Esophagus squamous epithelium (tissue), 4 donors: Measurements from ENCODE around the gene GPR12.

Experiments
- POLR2A ChIP-seq, 4 donors: fragments of 450-650 bp; IDR thresholded peaks; one replicate each; pipeline ENCODE4 v1.6.1; 2017; ENCODE audit warnings: antibody characterized with exemption in 4 of 4, mild to moderate bottlenecking in 4 of 4, moderate library complexity in 3 of 4
- TF ChIP-seq, protein P1 (sequence below), 6 experiments: fragments of 450-650 bp in 4 of 6; fragments of 200-600 bp in 2 of 6; sonication (generic) in 2 of 6; IDR thresholded peaks; one replicate each; pipeline ENCODE4 v1.5.1; 2016 to 2019; ENCODE audit warnings: antibody characterized with exemption in 6 of 6, mild to moderate bottlenecking in 4 of 6, moderate library complexity in 4 of 6

GRCh38 chr13:26784704-26785639 is 24.4 kb upstream of the GPR12 start:
- TF ChIP-seq, protein P1, sequence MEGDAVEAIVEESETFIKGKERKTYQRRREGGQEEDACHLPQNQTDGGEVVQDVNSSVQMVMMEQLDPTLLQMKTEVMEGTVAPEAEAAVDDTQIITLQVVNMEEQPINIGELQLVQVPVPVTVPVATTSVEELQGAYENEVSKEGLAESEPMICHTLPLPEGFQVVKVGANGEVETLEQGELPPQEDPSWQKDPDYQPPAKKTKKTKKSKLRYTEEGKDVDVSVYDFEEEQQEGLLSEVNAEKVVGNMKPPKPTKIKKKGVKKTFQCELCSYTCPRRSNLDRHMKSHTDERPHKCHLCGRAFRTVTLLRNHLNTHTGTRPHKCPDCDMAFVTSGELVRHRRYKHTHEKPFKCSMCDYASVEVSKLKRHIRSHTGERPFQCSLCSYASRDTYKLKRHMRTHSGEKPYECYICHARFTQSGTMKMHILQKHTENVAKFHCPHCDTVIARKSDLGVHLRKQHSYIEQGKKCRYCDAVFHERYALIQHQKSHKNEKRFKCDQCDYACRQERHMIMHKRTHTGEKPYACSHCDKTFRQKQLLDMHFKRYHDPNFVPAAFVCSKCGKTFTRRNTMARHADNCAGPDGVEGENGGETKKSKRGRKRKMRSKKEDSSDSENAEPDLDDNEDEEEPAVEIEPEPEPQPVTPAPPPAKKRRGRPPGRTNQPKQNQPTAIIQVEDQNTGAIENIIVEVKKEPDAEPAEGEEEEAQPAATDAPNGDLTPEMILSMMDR (IDR thresholded peaks at IDR 0.05) = no peak
- TF ChIP-seq POLR2A (IDR thresholded peaks at IDR 0.05) = no peak
